Measurements from ENCODE around the gene CCDC120.

The CCDC120 gene

DNA sequence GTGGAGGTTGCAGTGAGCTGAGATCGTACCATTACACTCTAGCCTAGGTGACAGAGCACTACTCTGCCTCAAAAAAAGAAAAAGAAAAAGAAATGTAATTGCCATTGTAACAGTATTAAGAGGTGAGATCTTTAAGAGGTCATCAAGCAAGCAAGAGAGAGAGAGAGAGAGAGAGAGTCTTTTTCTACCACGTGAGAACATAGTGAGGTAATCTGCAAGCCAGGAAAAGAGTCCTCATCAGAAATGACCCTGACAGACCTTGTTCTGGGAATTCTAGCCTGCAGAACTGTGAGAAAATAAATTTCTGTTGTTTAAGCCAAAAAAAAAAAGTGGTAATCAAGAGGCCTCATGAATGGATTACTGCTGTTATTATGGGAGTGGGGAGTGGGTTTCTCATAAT, 49.8 kb downstream of the CCDC120 start:
- Histone ChIP-seq H3K14ac (ENCODE audit: low read length) (no peak overlapping the region), H2BK15ac (ENCODE audit: low read length) (no peak overlapping the region), H3K79me1 (ENCODE audit: low read depth, low read length) (no peaks in the 10 kb centered on the region), H3K4me2 (ENCODE audit: insufficient read depth, low read length, poor library complexity, severe bottlenecking) (no peak overlapping the region), H3K27ac (replicated peaks; ENCODE audit: low read length) (no peak overlapping the region), H2BK12ac (ENCODE audit: low read length) (no peak overlapping the region), H3K18ac (ENCODE audit: low read length) (no peak overlapping the region), H3K27me3 (ENCODE audit: control insufficient read depth in 3 of 3, insufficient read depth in 3 of 3, low read depth in 1 of 3, low read length in 3 of 3) (no peaks in the 10 kb centered on the region), H2BK120ac (ENCODE audit: low read depth, low read length) (no peak overlapping the region), H3K9me3 (replicated peaks in 1 of 2; ENCODE audit: control insufficient read depth in 2 of 2, insufficient read depth in 1 of 2, low read depth in 1 of 2, low read length in 2 of 2) (no peaks in the 10 kb centered on the region), H2AFZ (ENCODE audit: low read length) (no peak overlapping the region), H3K9ac (ENCODE audit: low read depth, low read length, poor library complexity) (no peak overlapping the region), H4K8ac (ENCODE audit: low read depth, low read length) (no peak overlapping the region), H3K4me3 (ENCODE audit: low read length in 2 of 2) (no peak overlapping the region), H3K36me3 (replicated peaks in 1 of 2; ENCODE audit: control insufficient read depth in 2 of 2, insufficient read depth in 2 of 2, low read length in 2 of 2) (peaks cover 8 to 29% of the 10 kb centered on the region in 2 donors), H3K4me1 (ENCODE audit: control insufficient read depth in 2 of 2, insufficient read depth in 1 of 2, low read depth in 1 of 2, low read length in 2 of 2) (peaks cover 0 to 8% of the 10 kb centered on the region in 2 donors), H3K4ac (ENCODE audit: low read length) (no peak overlapping the region), H2BK5ac (ENCODE audit: low read length) (no peak overlapping the region), H4K91ac (ENCODE audit: low read depth, low read length, poor library complexity) (no peak overlapping the region), H2AK5ac (ENCODE audit: low read depth, low read length) (no peak overlapping the region), H3K23ac (ENCODE audit: low read depth, low read length, poor library complexity) (no peak overlapping the region)
- DNase-seq (ENCODE audit: low spot score) = no peak
- WGBS, 2 donors (ENCODE audit: extremely low coverage in 2 of 2, insufficient read length in 2 of 2, insufficient replicate concordance in 1 of 2) = no CpG with 5 or more reads among the region's 2 CpGs

DNA sequence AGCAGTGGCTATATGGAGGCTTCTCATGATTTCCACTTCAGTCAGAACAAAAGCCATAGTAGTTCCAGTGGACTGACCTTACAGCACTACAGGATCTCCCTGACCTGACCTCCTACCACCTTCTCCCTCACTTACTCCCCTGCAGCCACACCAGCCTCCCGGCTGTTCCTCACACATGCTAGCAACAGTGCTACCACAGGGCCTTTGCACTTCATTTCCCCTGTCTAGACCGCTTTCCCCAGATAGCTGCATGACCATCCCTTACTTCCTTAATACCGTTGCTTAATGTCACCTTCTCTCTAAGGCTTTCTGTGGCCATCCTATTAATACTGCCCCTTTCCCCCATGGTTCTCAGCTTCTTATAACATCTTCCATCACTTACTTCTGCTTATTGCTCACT, 51.6 kb downstream of the CCDC120 start:
- Histone ChIP-seq H3K4me3 (ENCODE audit: low read length in 2 of 2) (no peak overlapping the region), H4K8ac (ENCODE audit: low read depth, low read length) (no peak overlapping the region), H3K79me1 (ENCODE audit: low read depth, low read length) (no peaks in the 10 kb centered on the region), H2AK5ac (ENCODE audit: low read depth, low read length) (no peak overlapping the region), H3K4me2 (ENCODE audit: insufficient read depth, low read length, poor library complexity, severe bottlenecking) (no peak overlapping the region), H3K4me1 (ENCODE audit: control insufficient read depth in 2 of 2, insufficient read depth in 1 of 2, low read depth in 1 of 2, low read length in 2 of 2) (peaks cover 0 to 8% of the 10 kb centered on the region in 2 donors), H3K9ac (ENCODE audit: low read depth, low read length, poor library complexity) (no peak overlapping the region), H2BK5ac (ENCODE audit: low read length) (no peak overlapping the region), H4K91ac (ENCODE audit: low read depth, low read length, poor library complexity) (no peak overlapping the region), H3K18ac (ENCODE audit: low read length) (no peak overlapping the region), H2AFZ (ENCODE audit: low read length) (no peak overlapping the region), H3K9me3 (replicated peaks in 1 of 2; ENCODE audit: control insufficient read depth in 2 of 2, insufficient read depth in 1 of 2, low read depth in 1 of 2, low read length in 2 of 2) (no peaks in the 10 kb centered on the region), H3K14ac (ENCODE audit: low read length) (no peak overlapping the region), H2BK15ac (ENCODE audit: low read length) (no peak overlapping the region), H3K4ac (ENCODE audit: low read length) (no peak overlapping the region), H2BK12ac (ENCODE audit: low read length) (no peak overlapping the region), H3K23ac (ENCODE audit: low read depth, low read length, poor library complexity) (no peak overlapping the region), H2BK120ac (ENCODE audit: low read depth, low read length) (no peak overlapping the region), H3K27me3 (ENCODE audit: control insufficient read depth in 3 of 3, insufficient read depth in 3 of 3, low read depth in 1 of 3, low read length in 3 of 3) (no peaks in the 10 kb centered on the region), H3K27ac (replicated peaks; ENCODE audit: low read length) (no peak overlapping the region), H3K36me3 (replicated peaks in 1 of 2; ENCODE audit: control insufficient read depth in 2 of 2, insufficient read depth in 2 of 2, low read length in 2 of 2) (peaks cover 8 to 38% of the 10 kb centered on the region in 2 donors)
- no CpG with 5 or more reads among the region's 3 CpGs for WGBS, 2 donors (ENCODE audit: extremely low coverage in 2 of 2, insufficient read length in 2 of 2, insufficient replicate concordance in 1 of 2)
- DNase-seq (ENCODE audit: low spot score) = no peak

DNA sequence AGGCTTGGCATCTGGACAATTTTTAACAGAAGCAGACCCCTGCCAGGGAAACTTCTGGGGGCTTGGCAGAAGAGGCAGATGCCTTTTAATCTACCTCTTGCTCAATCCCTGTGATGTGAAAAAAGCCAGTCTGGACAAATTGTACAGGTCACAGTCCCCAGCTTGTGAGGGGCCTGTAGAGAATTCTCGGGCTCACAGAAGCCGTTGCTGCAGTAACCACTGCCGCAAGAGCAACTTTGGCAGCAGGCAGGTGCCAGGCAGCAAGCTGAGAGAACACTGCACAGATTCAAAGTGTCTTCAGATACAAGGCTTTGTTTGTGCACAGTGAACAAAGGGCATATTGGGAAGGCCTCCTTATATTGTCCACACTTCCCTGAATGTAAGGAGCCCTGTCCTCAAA, 53.0 kb downstream of the CCDC120 start:
- no peak overlapping the region for H4K8ac ChIP-seq (ENCODE audit: low read depth, low read length)
- peaks cover 0 to 8% of the 10 kb centered on the region in 2 donors for H3K4me1 ChIP-seq (ENCODE audit: control insufficient read depth in 2 of 2, insufficient read depth in 1 of 2, low read depth in 1 of 2, low read length in 2 of 2)
- H3K4me2 ChIP-seq (ENCODE audit: insufficient read depth, low read length, poor library complexity, severe bottlenecking) = no peak overlapping the region
- H2AK5ac ChIP-seq (ENCODE audit: low read depth, low read length) = no peak overlapping the region
- no CpG with 5 or more reads among the region's 3 CpGs for WGBS, 2 donors (ENCODE audit: extremely low coverage in 2 of 2, insufficient read length in 2 of 2, insufficient replicate concordance in 1 of 2)
- no peak overlapping the region for H2BK12ac ChIP-seq (ENCODE audit: low read length)
- no peak overlapping the region for H4K91ac ChIP-seq (ENCODE audit: low read depth, low read length, poor library complexity)
- no peak overlapping the region for H3K23ac ChIP-seq (ENCODE audit: low read depth, low read length, poor library complexity)
- no peaks in the 10 kb centered on the region for H3K79me1 ChIP-seq (ENCODE audit: low read depth, low read length)
- no peak overlapping the region for H3K4ac ChIP-seq (ENCODE audit: low read length)
- H2BK15ac ChIP-seq (ENCODE audit: low read length) = no peak overlapping the region
- H2BK5ac ChIP-seq (ENCODE audit: low read length) = no peak overlapping the region
- H3K18ac ChIP-seq (ENCODE audit: low read length) = no peak overlapping the region
- H2AFZ ChIP-seq (ENCODE audit: low read length) = no peak overlapping the region
- no peak overlapping the region for H3K27ac ChIP-seq (replicated peaks; ENCODE audit: low read length)
- H3K14ac ChIP-seq (ENCODE audit: low read length) = no peak overlapping the region
- no peaks in the 10 kb centered on the region for H3K9me3 ChIP-seq (replicated peaks in 1 of 2; ENCODE audit: control insufficient read depth in 2 of 2, insufficient read depth in 1 of 2, low read depth in 1 of 2, low read length in 2 of 2)
- H3K4me3 ChIP-seq (ENCODE audit: low read length in 2 of 2) = no peak overlapping the region
- no peak overlapping the region for H3K9ac ChIP-seq (ENCODE audit: low read depth, low read length, poor library complexity)
- H2BK120ac ChIP-seq (ENCODE audit: low read depth, low read length) = no peak overlapping the region
- H3K36me3 ChIP-seq (replicated peaks in 1 of 2; ENCODE audit: control insufficient read depth in 2 of 2, insufficient read depth in 2 of 2, low read length in 2 of 2) = peaks cover 6 to 48% of the 10 kb centered on the region in 2 donors
- DNase-seq (ENCODE audit: low spot score) = no peak
- no peaks in the 10 kb centered on the region for H3K27me3 ChIP-seq (ENCODE audit: control insufficient read depth in 3 of 3, insufficient read depth in 3 of 3, low read depth in 1 of 3, low read length in 3 of 3)

DNA sequence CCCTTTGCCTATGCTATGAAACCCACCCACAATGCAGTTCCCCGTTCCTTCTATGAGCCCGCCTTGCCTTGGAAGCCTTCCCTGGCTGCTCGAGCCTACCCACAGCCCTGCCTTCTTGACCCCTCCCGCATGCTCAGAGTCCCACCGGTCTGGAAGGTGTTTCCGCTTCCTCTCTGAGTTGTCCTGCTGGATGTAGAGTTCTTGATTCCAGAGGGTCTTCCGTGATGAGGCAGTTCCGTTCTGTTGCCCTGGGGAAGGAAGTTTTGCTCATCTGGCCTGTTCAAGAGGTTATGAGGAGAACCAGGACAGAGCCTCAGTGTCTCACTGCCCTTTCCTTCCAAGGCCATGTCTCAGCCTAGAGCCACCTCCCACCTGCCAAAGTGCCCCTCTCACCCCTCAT, 57.3 kb downstream of the CCDC120 start:
- H3K27me3 ChIP-seq (ENCODE audit: control insufficient read depth in 3 of 3, insufficient read depth in 3 of 3, low read depth in 1 of 3, low read length in 3 of 3) = no peaks in the 10 kb centered on the region
- no peak overlapping the region for H3K18ac ChIP-seq (ENCODE audit: low read length)
- H3K4me1 ChIP-seq (ENCODE audit: control insufficient read depth in 2 of 2, insufficient read depth in 1 of 2, low read depth in 1 of 2, low read length in 2 of 2) = peaks cover 0 to 8% of the 10 kb centered on the region in 2 donors
- no peak overlapping the region for H2BK120ac ChIP-seq (ENCODE audit: low read depth, low read length)
- H3K4ac ChIP-seq (ENCODE audit: low read length) = no peak overlapping the region
- no peak overlapping the region for H4K8ac ChIP-seq (ENCODE audit: low read depth, low read length)
- peaks cover 10 to 61% of the 10 kb centered on the region in 2 donors for H3K36me3 ChIP-seq (replicated peaks in 1 of 2; ENCODE audit: control insufficient read depth in 2 of 2, insufficient read depth in 2 of 2, low read length in 2 of 2)
- no peak overlapping the region for H4K91ac ChIP-seq (ENCODE audit: low read depth, low read length, poor library complexity)
- no peak overlapping the region for H2AK5ac ChIP-seq (ENCODE audit: low read depth, low read length)
- H3K9ac ChIP-seq (ENCODE audit: low read depth, low read length, poor library complexity) = no peak overlapping the region
- H3K79me1 ChIP-seq (ENCODE audit: low read depth, low read length) = no peaks in the 10 kb centered on the region
- no peak overlapping the region for H2AFZ ChIP-seq (ENCODE audit: low read length)
- H3K9me3 ChIP-seq (replicated peaks in 1 of 2; ENCODE audit: control insufficient read depth in 2 of 2, insufficient read depth in 1 of 2, low read depth in 1 of 2, low read length in 2 of 2) = no peaks in the 10 kb centered on the region
- no peak overlapping the region for H3K27ac ChIP-seq (replicated peaks; ENCODE audit: low read length)
- no peak overlapping the region for H2BK12ac ChIP-seq (ENCODE audit: low read length)
- H3K4me2 ChIP-seq (ENCODE audit: insufficient read depth, low read length, poor library complexity, severe bottlenecking) = no peak overlapping the region
- no peak overlapping the region for H3K23ac ChIP-seq (ENCODE audit: low read depth, low read length, poor library complexity)
- H3K4me3 ChIP-seq (ENCODE audit: low read length in 2 of 2) = no peak overlapping the region
- no CpG with 5 or more reads among the region's 8 CpGs for WGBS, 2 donors (ENCODE audit: extremely low coverage in 2 of 2, insufficient read length in 2 of 2, insufficient replicate concordance in 1 of 2)
- H3K14ac ChIP-seq (ENCODE audit: low read length) = no peak overlapping the region
- H2BK15ac ChIP-seq (ENCODE audit: low read length) = no peak overlapping the region
- no peak for DNase-seq (ENCODE audit: low spot score)
- H2BK5ac ChIP-seq (ENCODE audit: low read length) = no peak overlapping the region
